GM19238 (cell line): ENCODE data around the gene GIPR.
"Not testable (repeated sequence)": the region's sequence is repeated elsewhere in the genome, so short reads cannot be mapped to it uniquely, and the experiment has no call there.

Experiments used
- DNase-seq: peaks from one replicate; pipeline ENCODE4 v3.0.0; 2011; ENCODE audit warnings: low spot score; ENCODE audit not compliant: insufficient read length

The GIPR gene

GRCh38 chr19:45691516-45692186, 23.6 kb downstream of the GIPR start, which contains the start of gene SNRPD2:
TSS of gene SNRPD2 (minus strand) at chr19:45691953. CDS start at chr19:45691888, 65 bp downstream.
- peak; percentile 82 for DNase-seq

- peak; percentile 86 for DNase-seq
Observed at GRCh38 chr19:45692187-45693105, 24.4 kb downstream of the GIPR start, which contains the start of gene QPCTL. TSS of gene QPCTL (plus strand) at chr19:45692666. CDS start at chr19:45692704, 38 bp downstream.

GRCh38 chr19:45693106-45693788, 25.2 kb downstream of the GIPR start:
- peak; percentile 55 for DNase-seq

GRCh38 chr19:45701676-45702075, 33.7 kb downstream of the GIPR start:
- DNase-seq: no peak

GRCh38 chr19:45705115-45705514, 37.1 kb downstream of the GIPR start:
- no peak for DNase-seq

GRCh38 chr19:45705710-45706415, 37.8 kb downstream of the GIPR start:
- DNase-seq: no peak

GRCh38 chr19:45710356-45711130, 42.5 kb downstream of the GIPR start:
- no peak for DNase-seq

- DNase-seq: no peak
Observed at GRCh38 chr19:45711851-45712698, 44.1 kb downstream of the GIPR start.

GRCh38 chr19:45712699-45713067, 44.7 kb downstream of the GIPR start:
- no peak for DNase-seq

- DNase-seq: no peak
Observed at GRCh38 chr19:45713141-45713540, 45.1 kb downstream of the GIPR start.

- no peak for DNase-seq
Observed at GRCh38 chr19:45715139-45715538, 47.1 kb downstream of the GIPR start.

GRCh38 chr19:45716359-45717130, 48.5 kb downstream of the GIPR start:
- DNase-seq: no peak

- DNase-seq: peak; percentile 99
Observed at GRCh38 chr19:45717131-45717982, 49.3 kb downstream of the GIPR start.

- no peak for DNase-seq
Observed at GRCh38 chr19:45717983-45718650, 50.1 kb downstream of the GIPR start.

- not testable (repeated sequence) for DNase-seq
Observed at GRCh38 chr19:45720065-45720464, 52.0 kb downstream of the GIPR start.

- DNase-seq: not testable (repeated sequence)
Observed at GRCh38 chr19:45728683-45729082, 60.7 kb downstream of the GIPR start.

- DNase-seq: no peak
Observed at GRCh38 chr19:45729800-45730290, 61.8 kb downstream of the GIPR start.
